ENCODE data around the gene TREML4. TPM values are rescaled to one million over a fixed set of nuclear protein-coding genes. Genes with fewer than 3 reads are reported as not detected.

Gene TREML4
- total RNA-seq, 6 experiments from 2014 or later, result 0.10 to 0.12 TPM; not detected in 4

- DNase-seq, result no peak
- intact Hi-C loops (cut with DNase I), result no loop called here
- WGBS (ENCODE audit: insufficient coverage, low coverage, low lambda C conversion rate, missing lambda C conversion rate), result 41% methylated on average over 7 of the region's 8 CpGs
- no peaks in the 10 kb centered on the region for H3K36me3 ChIP-seq
- no peaks in the 10 kb centered on the region for H3K27me3 ChIP-seq
- H3K4me1 ChIP-seq, result no peaks in the 10 kb centered on the region
- ATAC-seq, result peak in 1 of 4 donors; percentile 9
- no peak for TF ChIP-seq POLR2A (IDR thresholded peaks at IDR 0.05)
- no peak for TF ChIP-seq CTCF (IDR thresholded peaks at IDR 0.05)
- no peak overlapping the region for H3K27ac ChIP-seq
- H3K9me3 ChIP-seq, result no peaks in the 10 kb centered on the region
- H3K4me3 ChIP-seq, result no peak overlapping the region
Measured at GRCh38 chr6:41201764-41202173, 26.4 kb upstream of the TREML4 start.

GRCh38 chr6:41204156-41204555, 24.0 kb upstream of the TREML4 start:
- Histone ChIP-seq H3K4me3 (no peak overlapping the region), H3K9me3 (no peaks in the 10 kb centered on the region), H3K27ac (no peak overlapping the region), H3K27me3 (no peaks in the 10 kb centered on the region), H3K36me3 (no peaks in the 10 kb centered on the region), H3K4me1 (no peaks in the 10 kb centered on the region)
- ATAC-seq, result no peak
- no peak for DNase-seq
- intact Hi-C loops (cut with DNase I), result no loop called here
- no peak for TF ChIP-seq CTCF (IDR thresholded peaks at IDR 0.05)
- TF ChIP-seq POLR2A (IDR thresholded peaks at IDR 0.05), result no peak
- WGBS (ENCODE audit: insufficient coverage, low coverage, low lambda C conversion rate, missing lambda C conversion rate), result 80% methylated on average over 1 of the region's 1 CpG

- DNase-seq, result no peak
- WGBS (ENCODE audit: insufficient coverage, low coverage, low lambda C conversion rate, missing lambda C conversion rate), result 59% methylated on average over 6 of the region's 7 CpGs
- Histone ChIP-seq H3K36me3 (no peaks in the 10 kb centered on the region), H3K4me3 (no peak overlapping the region), H3K27me3 (no peaks in the 10 kb centered on the region), H3K9me3 (no peaks in the 10 kb centered on the region), H3K4me1 (no peaks in the 10 kb centered on the region), H3K27ac (no peak overlapping the region)
- ATAC-seq, result no peak
- intact Hi-C loops (cut with DNase I), result no loop called here
- TF ChIP-seq CTCF (IDR thresholded peaks at IDR 0.05), result no peak
- TF ChIP-seq POLR2A (IDR thresholded peaks at IDR 0.05), result no peak
Measured at GRCh38 chr6:41208439-41209106, 19.6 kb upstream of the TREML4 start.

- DNase-seq, result no peak
Measured at GRCh38 chr6:41209547-41210320, 18.4 kb upstream of the TREML4 start.

More at GRCh38 chr6:41209547-41210320, 18.4 kb upstream of the TREML4 start:
- ATAC-seq, result no peak
- Histone ChIP-seq H3K4me3 (no peak overlapping the region), H3K9me3 (no peaks in the 10 kb centered on the region), H3K27ac (no peak overlapping the region), H3K4me1 (no peaks in the 10 kb centered on the region), H3K36me3 (no peaks in the 10 kb centered on the region), H3K27me3 (no peaks in the 10 kb centered on the region)
- intact Hi-C loops (cut with DNase I), result no loop called here
- no peak for TF ChIP-seq POLR2A (IDR thresholded peaks at IDR 0.05)
- TF ChIP-seq CTCF (IDR thresholded peaks at IDR 0.05), result no peak
- 69% methylated on average over 3 of the region's 5 CpGs for WGBS (ENCODE audit: insufficient coverage, low coverage, low lambda C conversion rate, missing lambda C conversion rate)
